ENCODE data around the gene DNAJC1.
"Not testable (repeated sequence)": the region's sequence is repeated elsewhere in the genome, so short reads cannot be mapped to it uniquely, and the experiment has no call there.

Gene DNAJC1

GRCh38 chr10:21823617-21824016 is 179.9 kb downstream of the DNAJC1 start:
- TF ChIP-seq CTCF (IDR thresholded peaks at IDR 0.05) = no peak
- no peak for DNase-seq
- H3K27ac Mint-ChIP-seq = no peak overlapping the region
- no peaks in the 10 kb centered on the region for H3K27me3 Mint-ChIP-seq (ENCODE audit: low read depth, poor library complexity)
- peaks cover 52% of the 10 kb centered on the region for H3K36me3 Mint-ChIP-seq (ENCODE audit: low read depth)
- H3K4me1 Mint-ChIP-seq = peaks cover under 1% of the 10 kb centered on the region
- peaks cover 48% of the 10 kb centered on the region for H3K9me3 Mint-ChIP-seq
- H3K4me3 Mint-ChIP-seq = no peak overlapping the region

- H3K27ac Mint-ChIP-seq; H3K4me3 Mint-ChIP-seq; H3K4me1 Mint-ChIP-seq; DNase-seq; H3K27me3 Mint-ChIP-seq (ENCODE audit: low read depth, poor library complexity): not testable (repeated sequence)
- Mint-ChIP-seq H3K36me3 (ENCODE audit: low read depth) (peaks cover 50% of the 10 kb centered on the region), H3K9me3 (peaks cover 47% of the 10 kb centered on the region)
Observed at GRCh38 chr10:21822273-21822672, 181.3 kb downstream of the DNAJC1 start.

GRCh38 chr10:21820952-21821351 is 182.6 kb downstream of the DNAJC1 start:
- TF ChIP-seq CTCF (IDR thresholded peaks at IDR 0.05) = no peak
- Mint-ChIP-seq H3K9me3 (peaks cover 37% of the 10 kb centered on the region), H3K4me3 (no peak overlapping the region), H3K27me3 (ENCODE audit: low read depth, poor library complexity) (no peaks in the 10 kb centered on the region), H3K27ac (no peak overlapping the region), H3K36me3 (ENCODE audit: low read depth) (peaks cover 41% of the 10 kb centered on the region), H3K4me1 (peaks cover 5% of the 10 kb centered on the region)
- DNase-seq = no peak

GRCh38 chr10:21818416-21818815 is 185.1 kb downstream of the DNAJC1 start:
- DNase-seq; H3K27me3 Mint-ChIP-seq (ENCODE audit: low read depth, poor library complexity); H3K4me1 Mint-ChIP-seq; H3K4me3 Mint-ChIP-seq; H3K27ac Mint-ChIP-seq: not testable (repeated sequence)
- Mint-ChIP-seq H3K9me3 (peaks cover 31% of the 10 kb centered on the region), H3K36me3 (ENCODE audit: low read depth) (peaks cover 37% of the 10 kb centered on the region)

GRCh38 chr10:21814866-21815265 is 188.7 kb downstream of the DNAJC1 start:
- Mint-ChIP-seq H3K9me3 (peaks cover 31% of the 10 kb centered on the region), H3K36me3 (ENCODE audit: low read depth) (peaks cover 32% of the 10 kb centered on the region), H3K4me1 (peaks cover 5% of the 10 kb centered on the region), H3K4me3 (no peak overlapping the region), H3K27me3 (ENCODE audit: low read depth, poor library complexity) (no peaks in the 10 kb centered on the region), H3K27ac (no peak overlapping the region)
- DNase-seq = no peak
- TF ChIP-seq CTCF (IDR thresholded peaks at IDR 0.05) = no peak

- DNase-seq = no peak
- H3K27me3 Mint-ChIP-seq (ENCODE audit: low read depth, poor library complexity) = no peaks in the 10 kb centered on the region
- no peak overlapping the region for H3K4me3 Mint-ChIP-seq
Observed at GRCh38 chr10:21813946-21814345, 189.6 kb downstream of the DNAJC1 start.

More at GRCh38 chr10:21813946-21814345, 189.6 kb downstream of the DNAJC1 start:
- peaks cover 32% of the 10 kb centered on the region for H3K36me3 Mint-ChIP-seq (ENCODE audit: low read depth)
- peaks cover 31% of the 10 kb centered on the region for H3K9me3 Mint-ChIP-seq
- peaks cover 5% of the 10 kb centered on the region for H3K4me1 Mint-ChIP-seq
- H3K27ac Mint-ChIP-seq = no peak overlapping the region
- no peak for TF ChIP-seq CTCF (IDR thresholded peaks at IDR 0.05)
